Gastroesophageal sphincter (tissue), 4 donors: Measurements from ENCODE around the gene VEPH1. TPM values are rescaled to one million over a fixed set of nuclear protein-coding genes. Genes with fewer than 3 reads are reported as not detected.

Source experiments
- ATAC-seq: fragments of 150-250 bp; one replicate; pipeline ENCODE4 v1.9.1; 2016; ENCODE audit warnings: mild to moderate bottlenecking, moderate library complexity
- H3K27ac ChIP-seq, 4 donors: fragments of 200-600 bp; sonication (generic) in 3 of 4; 1 replicate in 3 of 4; 2 replicates in 1 of 4; pipeline ENCODE4 v1.5.1; 2016 to 2019
- H3K27me3 ChIP-seq: fragments of 200-600 bp; sonication (generic); one replicate; pipeline ENCODE4 v1.5.1; 2019
- H3K36me3 ChIP-seq, 2 donors: fragments of 200-600 bp; sonication (generic); one replicate each; pipeline ENCODE4 v1.5.1; 2019; ENCODE audit warnings: control low read depth in 1 of 2
- H3K4me1 ChIP-seq, 3 donors: fragments of 200-600 bp; sonication (generic); 1 replicate in 2 of 3; 2 replicates in 1 of 3; pipeline ENCODE4 v1.5.1; 2016 to 2019; ENCODE audit warnings: control low read depth in 2 of 3
- H3K4me3 ChIP-seq, 2 donors: fragments of 200-600 bp; sonication (generic); one replicate each; pipeline ENCODE4 v1.5.1; 2019; ENCODE audit warnings: mild to moderate bottlenecking in 1 of 2, moderate library complexity in 1 of 2
- H3K9me3 ChIP-seq, 3 donors: fragments of 200-600 bp; sonication (generic); one replicate each; pipeline ENCODE4 v1.5.1; 2017 to 2019; ENCODE audit warnings: control low read depth in 2 of 3
- CTCF ChIP-seq, 4 experiments: fragments of 200-600 bp in 2 of 4; fragments of 450-650 bp in 2 of 4; sonication (generic) in 1 of 4; IDR thresholded peaks; one replicate each; pipeline ENCODE4 v1.5.1; 2017 to 2019; ENCODE audit warnings: antibody characterized with exemption in 4 of 4, mild to moderate bottlenecking in 2 of 4, moderate library complexity in 2 of 4
- EP300 ChIP-seq: sonication (generic); formaldehyde crosslinking; IDR thresholded peaks from one replicate; pipeline ENCODE4 v1.6.1; 2017; ENCODE audit warnings: antibody characterized with exemption, mild to moderate bottlenecking
- POLR2A ChIP-seq, 2 donors: fragments of 450-650 bp; IDR thresholded peaks; one replicate each; pipeline ENCODE4 v1.6.1; 2017; ENCODE audit warnings: antibody characterized with exemption in 2 of 2, mild to moderate bottlenecking in 2 of 2, moderate library complexity in 1 of 2
- POLR2AphosphoS5 ChIP-seq: sonication (generic); formaldehyde crosslinking; IDR thresholded peaks from one replicate; pipeline ENCODE4 v1.6.1; 2017; ENCODE audit warnings: antibody characterized with exemption
- WGBS, 2 donors: methylation state at CpG; one replicate each; pipeline ENCODE4 v1.1.5; 2018; ENCODE audit warnings: low coverage in 1 of 2; 5-methylcytosine and 5-hydroxymethylcytosine counted together
- total RNA-seq, 4 donors: library from RNA; depleted of rRNA; stranded (reverse); fragments of >200 nt; gene quantifications; one replicate each; pipeline ENCODE4 v1.1.0, GENCODE V29; 2016

Gene VEPH1
- total RNA-seq, 4 donors from 2014 or later, result 0.62 to 2.3 (median 1.7) TPM

- Histone ChIP-seq H3K9me3 (no peaks in the 10 kb centered on the region), H3K4me3 (no peak overlapping the region), H3K36me3 (no peaks in the 10 kb centered on the region), H3K4me1 (no peaks in the 10 kb centered on the region), H3K27me3 (no peaks in the 10 kb centered on the region), H3K27ac (no peak overlapping the region)
- no peak for ATAC-seq
- no peak for TF ChIP-seq POLR2AphosphoS5
- no peak for TF ChIP-seq POLR2A (IDR thresholded peaks at IDR 0.05)
- no peak for TF ChIP-seq EP300
- no peak for TF ChIP-seq CTCF (IDR thresholded peaks at IDR 0.05)
- WGBS, 2 donors, result 56 to 62% methylated on average over 4 of the region's 4 CpGs
These were observed 127.8 kb downstream of the VEPH1 start for GRCh38 chr3:157375342-157375986.

GRCh38 chr3:157374933-157375332 lies 128.3 kb downstream of the VEPH1 start:
- no peak overlapping the region for H3K4me3 ChIP-seq
- no peaks in the 10 kb centered on the region for H3K27me3 ChIP-seq
- H3K36me3 ChIP-seq, result no peaks in the 10 kb centered on the region
- TF ChIP-seq EP300, result no peak
- no peak for TF ChIP-seq CTCF (IDR thresholded peaks at IDR 0.05)
- TF ChIP-seq POLR2AphosphoS5, result no peak
- no peak for TF ChIP-seq POLR2A (IDR thresholded peaks at IDR 0.05)
- no peak overlapping the region for H3K27ac ChIP-seq
- H3K4me1 ChIP-seq, result no peaks in the 10 kb centered on the region
- no peak for ATAC-seq
- WGBS, 2 donors, result 80 to 89% methylated on average over 3 of the region's 3 CpGs
- no peaks in the 10 kb centered on the region for H3K9me3 ChIP-seq

GRCh38 chr3:157373783-157374182 lies 129.4 kb downstream of the VEPH1 start:
- TF ChIP-seq EP300 (no peak), POLR2A (IDR thresholded peaks at IDR 0.05) (no peak), POLR2AphosphoS5 (no peak), CTCF (IDR thresholded peaks at IDR 0.05) (no peak)
- Histone ChIP-seq H3K4me3 (no peak overlapping the region), H3K36me3 (no peaks in the 10 kb centered on the region), H3K27ac (no peak overlapping the region), H3K4me1 (no peaks in the 10 kb centered on the region), H3K9me3 (no peaks in the 10 kb centered on the region), H3K27me3 (no peaks in the 10 kb centered on the region)
- WGBS, 2 donors, result 88 to 94% methylated on average over 1 to 6 of the region's 6 CpGs
- ATAC-seq, result no peak

GRCh38 chr3:157370867-157371266 lies 132.3 kb downstream of the VEPH1 start:
- Histone ChIP-seq H3K4me1 (no peaks in the 10 kb centered on the region), H3K9me3 (no peaks in the 10 kb centered on the region), H3K27ac (no peak overlapping the region), H3K4me3 (no peak overlapping the region), H3K36me3 (no peaks in the 10 kb centered on the region), H3K27me3 (no peaks in the 10 kb centered on the region)
- no peak for ATAC-seq
- no peak for TF ChIP-seq POLR2AphosphoS5
- TF ChIP-seq EP300, result no peak
- no peak for TF ChIP-seq POLR2A (IDR thresholded peaks at IDR 0.05)
- no peak for TF ChIP-seq CTCF (IDR thresholded peaks at IDR 0.05)
- 75 to 89% methylated on average over 1 to 2 of the region's 2 CpGs for WGBS, 2 donors

DNA sequence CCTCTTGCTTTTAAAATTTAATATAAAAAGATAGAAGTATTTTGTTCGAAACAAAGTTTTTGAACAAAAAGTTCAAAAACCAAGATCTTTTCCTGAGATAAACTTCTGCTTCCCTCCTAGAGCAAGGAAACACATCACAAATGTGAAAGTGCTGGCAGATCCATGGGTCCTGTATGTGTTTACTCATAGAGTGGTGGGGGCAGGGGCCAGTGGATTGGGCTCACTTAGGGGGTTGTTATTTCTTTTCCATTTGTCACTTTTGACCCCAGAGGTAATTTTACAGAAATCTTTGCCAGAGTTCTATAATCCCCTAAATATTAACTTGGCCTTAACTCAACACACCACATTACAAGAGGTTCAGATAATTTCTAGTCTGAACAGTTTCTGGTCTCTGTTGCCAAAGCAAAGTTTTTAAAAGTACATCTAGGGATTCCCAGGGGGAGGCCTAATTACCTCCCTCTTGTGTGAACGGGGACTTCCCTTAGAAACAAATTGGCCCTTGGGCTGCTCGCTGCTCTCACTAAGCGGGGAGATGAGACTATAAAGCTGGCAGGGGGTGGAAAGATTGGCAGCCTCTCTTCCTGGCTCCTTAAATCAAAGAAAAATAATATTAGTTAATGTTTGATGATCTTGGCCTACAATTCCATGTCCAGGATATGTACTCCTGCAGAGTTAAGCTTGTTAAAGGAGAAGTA lies 133.3 kb downstream of the VEPH1 start:
- Histone ChIP-seq H3K4me3 (no peak overlapping the region), H3K27ac (no peak overlapping the region), H3K4me1 (no peaks in the 10 kb centered on the region), H3K27me3 (no peaks in the 10 kb centered on the region), H3K36me3 (no peaks in the 10 kb centered on the region), H3K9me3 (no peaks in the 10 kb centered on the region)
- ATAC-seq, result no peak
- 30% methylated on average over 3 of the region's 4 CpGs; no CpG with 5 or more reads in 1 of the 2 donors for WGBS, 2 donors
- no peak for TF ChIP-seq CTCF (IDR thresholded peaks at IDR 0.05)
- TF ChIP-seq POLR2A (IDR thresholded peaks at IDR 0.05), result no peak
- no peak for TF ChIP-seq POLR2AphosphoS5
- no peak for TF ChIP-seq EP300
